ENCODE data around the gene SLC40A1.

GRCh38 chr2:189517847-189518535 is 62.6 kb downstream of the SLC40A1 start:
- TF ChIP-seq JUNB (IDR thresholded peaks at IDR 0.05) (no peak), CTCF (IDR thresholded peaks at IDR 0.05 in 2 of 3, conservative IDR thresholded peaks at IDR 0.05 in 1 of 3; ENCODE audit: control insufficient read depth in 2 of 3, extremely low read depth in 1 of 3, insufficient read depth in 1 of 3, low read depth in 3 of 3, low read length in 3 of 3) (no peak), CBX3 (IDR thresholded peaks at IDR 0.05; ENCODE audit: borderline replicate concordance, low read depth) (no peak), FOS (IDR thresholded peaks at IDR 0.05; ENCODE audit: borderline replicate concordance, extremely low read depth, insufficient read length) (no peak), BCL3 (IDR thresholded peaks at IDR 0.05; ENCODE audit: borderline replicate concordance, insufficient read depth, low read depth, low read length, poor library complexity, severe bottlenecking) (no peak), POU2F2 (IDR thresholded peaks at IDR 0.05; ENCODE audit: borderline replicate concordance, low read depth, low read length) (no peak)

All from GM12878 (cell line).